Measurements from ENCODE around the gene PLAC8.

- TF ChIP-seq CTCF (conservative IDR thresholded peaks at IDR 0.05 in 1 of 2, IDR thresholded peaks at IDR 0.05 in 1 of 2; ENCODE audit: extremely low read depth in 1 of 2, insufficient read depth in 1 of 2, low read depth in 1 of 2, low read length in 2 of 2) (peak in 1 of 2 donors; percentile 8), EZH2 (IDR thresholded peaks at IDR 0.05; ENCODE audit: borderline replicate concordance, low read length) (no peak)
Measured at GRCh38 chr4:83040269-83040668, 74.3 kb downstream of the PLAC8 start.

All from mammary epithelial cell (primary cell).